Dermis lymphatic vessel endothelial cell (primary cell): ENCODE results near the gene CHGA. TPM values are rescaled to one million over a fixed set of nuclear protein-coding genes. Genes with fewer than 3 reads are reported as not detected.

Experiments used
- total RNA-seq: library from RNA; depleted of rRNA; stranded (reverse); fragments of >200 nt; gene quantifications from 2 replicates; pipeline ENCODE4 v1.2.1, GENCODE V29; 2014

Gene CHGA, protein sequence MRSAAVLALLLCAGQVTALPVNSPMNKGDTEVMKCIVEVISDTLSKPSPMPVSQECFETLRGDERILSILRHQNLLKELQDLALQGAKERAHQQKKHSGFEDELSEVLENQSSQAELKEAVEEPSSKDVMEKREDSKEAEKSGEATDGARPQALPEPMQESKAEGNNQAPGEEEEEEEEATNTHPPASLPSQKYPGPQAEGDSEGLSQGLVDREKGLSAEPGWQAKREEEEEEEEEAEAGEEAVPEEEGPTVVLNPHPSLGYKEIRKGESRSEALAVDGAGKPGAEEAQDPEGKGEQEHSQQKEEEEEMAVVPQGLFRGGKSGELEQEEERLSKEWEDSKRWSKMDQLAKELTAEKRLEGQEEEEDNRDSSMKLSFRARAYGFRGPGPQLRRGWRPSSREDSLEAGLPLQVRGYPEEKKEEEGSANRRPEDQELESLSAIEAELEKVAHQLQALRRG
- total RNA-seq: not detected in 2 replicates

DNA sequence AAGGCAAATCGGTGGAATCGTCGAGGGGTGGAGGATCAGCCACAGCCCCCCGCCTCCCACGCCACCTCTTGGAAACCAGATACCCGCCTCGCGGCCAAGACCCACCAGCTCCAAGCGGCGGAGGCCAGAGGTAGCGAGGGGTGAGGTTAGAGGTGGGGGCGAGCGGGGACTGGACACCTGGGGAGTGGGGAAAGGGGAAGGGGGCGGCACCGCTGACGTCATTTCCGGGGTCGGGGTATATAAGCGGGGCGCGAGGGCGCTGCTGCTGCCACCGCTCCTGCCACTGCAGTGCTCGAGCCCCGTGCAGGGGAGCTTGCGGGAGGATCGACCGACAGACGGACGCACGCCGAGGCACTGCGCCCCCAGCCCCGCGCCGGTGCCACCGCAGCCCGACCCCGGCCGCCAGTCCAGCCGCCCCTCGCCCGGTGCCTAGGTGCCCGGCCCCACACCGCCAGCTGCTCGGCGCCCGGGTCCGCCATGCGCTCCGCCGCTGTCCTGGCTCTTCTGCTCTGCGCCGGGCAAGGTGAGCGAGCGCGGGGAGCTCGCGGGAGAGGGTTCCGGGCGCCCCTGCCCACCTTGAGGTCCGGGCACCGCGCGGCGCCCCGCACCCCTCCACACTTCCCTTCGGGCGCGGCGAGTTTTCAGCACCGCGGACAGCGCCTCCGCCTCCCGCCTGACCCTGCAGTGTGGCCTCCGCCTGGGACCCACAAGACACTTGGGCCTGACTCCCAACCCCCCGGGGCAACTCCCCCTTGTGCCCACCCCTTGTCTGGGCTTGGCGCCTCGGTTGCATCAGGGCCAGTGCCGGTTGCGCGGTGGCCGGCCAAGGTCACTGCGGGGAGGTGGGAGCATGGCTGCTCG lies at the start of gene CHGA:
Gene CHGA, plus strand, starts transcription at position 268 of the 861 bp plus-strand sequence. Its CDS starts 210 bp downstream, at position 478.

Other genes with a start within 250 kb of the CHGA start
- gene LGMN, start 174.5 kb upstream of the CHGA start, total RNA-seq: 154 and 215 TPM in 2 replicates
- 31.1 and 31.6 TPM in 2 replicates for gene GOLGA5, start 128.8 kb upstream of the CHGA start, total RNA-seq
- 11.6 and 11.9 TPM in 2 replicates for gene ITPK1, start 192.8 kb downstream of the CHGA start, total RNA-seq